ENCODE data around the gene IL1F10.

Gene IL1F10

DNA sequence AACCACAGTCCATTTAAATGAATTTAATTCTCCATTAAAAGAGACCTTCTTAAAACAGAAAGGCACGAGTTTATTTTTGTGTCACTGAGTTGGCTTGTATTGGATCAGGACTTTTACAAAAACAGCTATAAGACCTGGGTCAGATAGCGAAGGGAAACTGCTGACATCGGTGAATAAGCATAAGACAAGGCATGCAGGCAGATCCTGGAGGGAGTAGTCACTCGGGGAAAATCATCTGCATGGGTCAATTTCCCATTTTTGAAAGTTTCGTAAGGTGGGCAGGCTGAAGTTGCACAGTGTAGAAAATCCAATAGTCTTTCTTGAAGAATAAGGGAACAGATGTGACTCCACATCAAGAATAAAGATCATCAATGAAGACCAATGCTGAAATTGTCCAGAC, 28.1 kb upstream of the IL1F10 start:
- H3K27me3 ChIP-seq (ENCODE audit: control insufficient read depth, insufficient read depth, low read length): no peaks in the 10 kb centered on the region
- H3K9ac ChIP-seq (ENCODE audit: low read depth, low read length): no peak overlapping the region
- H3K4me3 ChIP-seq (ENCODE audit: low read depth, low read length): no peak overlapping the region
- no peaks in the 10 kb centered on the region for H3K9me3 ChIP-seq (ENCODE audit: control insufficient read depth, insufficient read depth, low read length)
- no peaks in the 10 kb centered on the region for H3K36me3 ChIP-seq (ENCODE audit: control insufficient read depth, insufficient read depth, low read length)
- no peaks in the 10 kb centered on the region for H3K4me1 ChIP-seq (ENCODE audit: control insufficient read depth, insufficient read depth, low read length)

DNA sequence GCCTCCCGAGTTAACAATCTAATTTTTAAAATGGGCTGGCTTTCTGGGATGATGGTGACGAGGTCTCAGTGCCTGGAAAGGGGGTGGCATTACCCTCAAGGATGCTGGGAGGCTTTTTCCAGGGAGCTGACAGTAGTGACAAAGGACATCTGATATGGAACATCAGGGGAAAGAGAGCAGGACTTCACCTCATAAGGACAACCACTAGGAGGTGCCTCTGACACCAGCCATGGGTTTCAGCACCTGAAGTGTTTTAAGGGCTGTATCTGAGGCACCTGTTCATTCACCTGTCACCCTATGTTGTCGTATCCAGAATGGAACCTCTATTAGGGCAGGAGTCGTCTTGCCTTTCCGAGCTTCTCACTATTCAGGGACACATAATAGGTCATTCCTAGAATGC, 25.9 kb upstream of the IL1F10 start:
- no peaks in the 10 kb centered on the region for H3K27me3 ChIP-seq (ENCODE audit: control insufficient read depth, insufficient read depth, low read length)
- no peaks in the 10 kb centered on the region for H3K4me1 ChIP-seq (ENCODE audit: control insufficient read depth, insufficient read depth, low read length)
- no peak overlapping the region for H3K9ac ChIP-seq (ENCODE audit: low read depth, low read length)
- H3K9me3 ChIP-seq (ENCODE audit: control insufficient read depth, insufficient read depth, low read length): no peaks in the 10 kb centered on the region
- no peak overlapping the region for H3K4me3 ChIP-seq (ENCODE audit: low read depth, low read length)
- H3K36me3 ChIP-seq (ENCODE audit: control insufficient read depth, insufficient read depth, low read length): no peaks in the 10 kb centered on the region

DNA sequence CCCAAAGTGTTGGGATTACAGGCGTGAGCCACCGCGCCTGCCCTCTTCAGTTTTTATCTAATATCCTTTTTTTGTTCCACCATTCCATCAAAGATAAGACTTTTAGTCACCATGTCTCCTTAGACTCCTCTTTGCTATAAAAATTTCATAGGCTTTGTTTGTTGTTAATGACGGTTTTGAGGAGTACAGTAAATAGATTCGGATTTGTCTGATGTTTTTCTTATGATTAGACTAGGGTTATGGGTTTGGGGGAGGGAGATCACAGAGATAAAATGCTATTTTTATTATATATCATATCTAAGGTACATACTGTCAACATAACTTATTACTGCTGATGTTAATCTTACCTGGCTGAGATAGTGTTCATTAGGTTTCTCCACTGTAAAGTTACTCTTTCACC, 21.3 kb upstream of the IL1F10 start:
- no peak overlapping the region for H3K4me3 ChIP-seq (ENCODE audit: low read depth, low read length)
- no peak overlapping the region for H3K9ac ChIP-seq (ENCODE audit: low read depth, low read length)
- peaks cover 2% of the 10 kb centered on the region for H3K9me3 ChIP-seq (ENCODE audit: control insufficient read depth, insufficient read depth, low read length)
- H3K36me3 ChIP-seq (ENCODE audit: control insufficient read depth, insufficient read depth, low read length): no peaks in the 10 kb centered on the region
- H3K27me3 ChIP-seq (ENCODE audit: control insufficient read depth, insufficient read depth, low read length): no peaks in the 10 kb centered on the region
- no peaks in the 10 kb centered on the region for H3K4me1 ChIP-seq (ENCODE audit: control insufficient read depth, insufficient read depth, low read length)

DNA sequence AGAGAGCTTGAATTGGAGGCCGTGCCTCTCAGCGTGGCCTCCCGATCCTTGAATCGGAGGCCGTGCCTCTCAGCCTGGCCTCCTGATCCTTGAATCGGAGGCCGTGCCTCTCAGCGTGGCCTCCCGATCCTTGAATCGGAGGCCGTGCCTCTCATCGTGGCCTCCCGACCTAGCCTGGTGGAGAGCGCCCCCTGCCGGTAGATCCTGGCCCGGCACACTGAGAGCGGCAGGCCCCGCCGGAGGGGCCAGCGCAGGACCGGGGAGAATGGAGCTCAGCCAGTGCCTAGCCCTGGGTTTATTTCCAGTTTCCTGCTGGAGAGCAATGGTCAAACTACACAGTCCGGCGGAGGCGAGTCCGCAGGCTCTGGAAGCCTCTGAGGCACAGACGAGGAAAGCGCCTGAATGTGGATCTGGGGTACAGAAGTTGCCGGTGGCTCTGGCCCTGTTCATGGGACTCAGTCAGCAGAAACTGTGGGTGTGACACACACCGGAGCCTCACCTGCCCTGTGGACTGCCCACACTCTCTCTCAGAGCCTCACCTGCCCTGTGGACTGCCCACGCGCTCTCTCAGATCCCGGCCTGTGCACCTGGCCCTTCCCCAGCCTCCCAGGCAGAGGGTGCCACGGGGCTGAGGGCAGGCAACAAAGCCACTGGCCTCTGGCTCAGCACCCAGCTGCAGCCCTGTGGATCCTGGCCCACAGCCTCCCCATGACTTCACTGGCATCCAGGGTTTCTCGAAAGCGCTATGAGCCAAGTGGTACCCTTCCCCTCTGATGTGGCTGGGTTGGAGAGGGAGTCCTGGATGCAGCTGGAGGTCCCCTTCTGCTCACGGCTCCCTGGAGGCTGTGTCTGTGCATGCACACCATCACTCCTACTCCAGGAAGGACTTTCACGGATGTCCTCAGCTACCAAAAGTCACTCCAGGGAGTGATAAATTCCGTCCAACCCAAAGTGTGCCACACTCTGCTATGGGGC, 16.6 kb upstream of the IL1F10 start:
- no peak overlapping the region for H3K4me3 ChIP-seq (ENCODE audit: low read depth, low read length)
- peaks cover 2% of the 10 kb centered on the region for H3K9me3 ChIP-seq (ENCODE audit: control insufficient read depth, insufficient read depth, low read length)
- no peaks in the 10 kb centered on the region for H3K36me3 ChIP-seq (ENCODE audit: control insufficient read depth, insufficient read depth, low read length)
- no peaks in the 10 kb centered on the region for H3K4me1 ChIP-seq (ENCODE audit: control insufficient read depth, insufficient read depth, low read length)
- no peaks in the 10 kb centered on the region for H3K27me3 ChIP-seq (ENCODE audit: control insufficient read depth, insufficient read depth, low read length)
- H3K9ac ChIP-seq (ENCODE audit: low read depth, low read length): no peak overlapping the region

DNA sequence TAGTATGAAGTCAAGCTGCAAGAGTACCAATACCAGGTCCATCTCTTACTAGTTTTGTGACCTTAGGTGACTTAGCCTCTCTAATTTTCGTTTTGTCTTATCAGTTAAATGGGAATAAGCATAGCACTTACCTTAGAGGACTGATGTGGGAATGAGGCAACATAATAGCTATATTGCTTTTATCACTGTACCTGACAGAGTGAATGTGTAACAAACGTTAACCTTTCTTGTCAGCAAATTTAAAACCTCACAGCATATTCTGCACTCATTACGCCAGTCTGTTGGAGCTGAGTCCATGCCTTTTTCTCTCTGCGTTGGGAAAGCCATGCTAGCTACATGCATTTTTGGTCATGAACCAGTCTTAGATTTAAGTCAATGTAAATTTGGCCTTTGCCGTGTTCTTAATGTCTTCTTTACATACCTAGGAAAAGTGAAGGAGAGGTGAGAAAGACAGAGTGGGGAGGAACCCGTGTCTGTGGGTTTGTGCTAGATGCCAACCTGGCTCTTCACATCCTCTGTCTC, 15.3 kb upstream of the IL1F10 start, which contains the start of gene IL36B:
TSS of gene IL36B (minus strand) at position 472 of the 522 bp plus-strand sequence.
- Histone ChIP-seq H3K36me3 (ENCODE audit: control insufficient read depth, insufficient read depth, low read length) (no peaks in the 10 kb centered on the region), H3K27me3 (ENCODE audit: control insufficient read depth, insufficient read depth, low read length) (no peaks in the 10 kb centered on the region), H3K9ac (ENCODE audit: low read depth, low read length) (no peak within 1 kb of the TSS), H3K4me1 (ENCODE audit: control insufficient read depth, insufficient read depth, low read length) (no peaks in the 10 kb centered on the region), H3K9me3 (ENCODE audit: control insufficient read depth, insufficient read depth, low read length) (peaks cover 2% of the 10 kb centered on the region), H3K4me3 (ENCODE audit: low read depth, low read length) (no peak within 1 kb of the TSS)

DNA sequence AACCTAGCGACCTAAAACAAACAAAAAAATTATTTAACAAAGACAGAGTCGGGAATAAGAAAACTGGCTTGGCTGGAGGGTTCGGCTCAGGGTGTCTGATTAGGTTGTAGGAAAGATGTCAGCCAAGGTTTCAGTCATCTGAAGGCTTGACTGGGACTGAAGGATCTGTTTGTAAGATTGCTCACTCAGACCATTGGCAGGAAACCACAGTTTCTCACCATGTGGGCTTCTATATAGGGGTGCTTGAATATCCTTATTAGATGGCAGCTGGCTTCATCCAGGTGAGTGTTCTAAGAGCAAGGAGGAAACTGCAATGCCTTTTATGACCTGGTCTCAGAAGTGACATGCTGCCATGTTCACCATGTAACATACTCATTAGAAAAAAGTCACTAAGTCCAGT, 14.1 kb upstream of the IL1F10 start:
- Histone ChIP-seq H3K27me3 (ENCODE audit: control insufficient read depth, insufficient read depth, low read length) (peaks cover under 1% of the 10 kb centered on the region), H3K4me1 (ENCODE audit: control insufficient read depth, insufficient read depth, low read length) (no peaks in the 10 kb centered on the region), H3K4me3 (ENCODE audit: low read depth, low read length) (no peak overlapping the region), H3K9ac (ENCODE audit: low read depth, low read length) (no peak overlapping the region), H3K36me3 (ENCODE audit: control insufficient read depth, insufficient read depth, low read length) (no peaks in the 10 kb centered on the region), H3K9me3 (ENCODE audit: control insufficient read depth, insufficient read depth, low read length) (peaks cover 2% of the 10 kb centered on the region)

DNA sequence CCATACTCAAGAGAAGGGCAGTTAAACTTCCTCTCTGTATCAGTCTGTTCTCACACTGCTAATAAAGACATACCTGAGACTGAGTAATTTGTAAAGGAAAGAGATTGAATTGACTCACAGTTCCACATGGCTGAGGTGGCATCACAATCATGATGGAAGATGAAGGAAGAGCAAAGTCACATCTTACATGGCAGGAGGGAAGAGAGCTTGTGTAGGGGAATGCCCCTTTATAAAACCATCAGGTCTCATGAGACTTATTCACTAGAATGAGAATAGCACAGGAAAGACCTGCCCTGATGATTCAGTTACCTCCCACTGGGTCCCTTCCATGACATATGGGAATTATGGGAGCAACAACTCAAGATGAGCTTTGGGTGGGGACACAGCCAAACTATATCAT, 13.7 kb upstream of the IL1F10 start:
- no peaks in the 10 kb centered on the region for H3K36me3 ChIP-seq (ENCODE audit: control insufficient read depth, insufficient read depth, low read length)
- H3K27me3 ChIP-seq (ENCODE audit: control insufficient read depth, insufficient read depth, low read length): peaks cover 2% of the 10 kb centered on the region
- no peak overlapping the region for H3K9ac ChIP-seq (ENCODE audit: low read depth, low read length)
- H3K9me3 ChIP-seq (ENCODE audit: control insufficient read depth, insufficient read depth, low read length): peaks cover 2% of the 10 kb centered on the region
- H3K4me3 ChIP-seq (ENCODE audit: low read depth, low read length): no peak overlapping the region
- H3K4me1 ChIP-seq (ENCODE audit: control insufficient read depth, insufficient read depth, low read length): no peaks in the 10 kb centered on the region

DNA sequence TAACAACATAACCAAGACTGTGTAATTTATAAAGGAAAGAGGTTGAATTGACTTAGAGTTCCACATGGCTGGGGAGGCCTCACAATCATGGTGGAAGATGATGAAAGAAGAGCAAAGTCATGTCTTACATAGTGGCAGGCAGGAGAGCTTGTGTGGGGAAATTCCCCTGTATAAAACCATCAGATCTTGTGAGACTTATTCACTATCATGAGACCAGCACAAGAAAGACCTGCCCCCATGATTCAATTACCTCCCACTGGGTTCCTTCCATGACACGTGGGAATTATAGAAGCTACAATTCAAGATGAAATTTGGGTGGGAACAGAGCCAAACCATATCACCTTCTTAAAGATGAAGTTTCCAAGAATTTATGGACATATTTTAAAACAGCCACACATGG, 11.2 kb upstream of the IL1F10 start:
- no peak overlapping the region for H3K4me3 ChIP-seq (ENCODE audit: low read depth, low read length)
- H3K9me3 ChIP-seq (ENCODE audit: control insufficient read depth, insufficient read depth, low read length): no peaks in the 10 kb centered on the region
- no peaks in the 10 kb centered on the region for H3K4me1 ChIP-seq (ENCODE audit: control insufficient read depth, insufficient read depth, low read length)
- no peaks in the 10 kb centered on the region for H3K36me3 ChIP-seq (ENCODE audit: control insufficient read depth, insufficient read depth, low read length)
- H3K27me3 ChIP-seq (ENCODE audit: control insufficient read depth, insufficient read depth, low read length): peaks cover 11% of the 10 kb centered on the region
- no peak overlapping the region for H3K9ac ChIP-seq (ENCODE audit: low read depth, low read length)

DNA sequence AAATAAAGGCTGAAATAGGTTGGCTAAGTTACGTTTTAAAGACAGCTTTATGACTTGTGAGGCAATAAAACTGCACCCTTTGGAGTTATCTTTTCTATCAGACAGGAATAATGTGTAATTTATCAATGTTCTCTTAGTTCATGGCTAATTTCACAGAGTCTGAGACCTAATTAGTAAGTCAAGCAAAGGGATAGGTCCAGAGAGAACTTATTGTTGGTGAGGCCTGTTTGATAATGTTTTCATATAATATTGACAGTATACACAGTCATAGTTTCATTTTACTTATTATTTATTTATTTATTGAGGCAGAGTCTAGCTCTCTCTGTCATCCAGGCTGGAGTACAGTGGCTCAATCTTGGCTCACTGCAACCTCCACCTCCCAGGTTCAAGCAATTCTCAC, 10.7 kb upstream of the IL1F10 start:
- no peak overlapping the region for H3K9ac ChIP-seq (ENCODE audit: low read depth, low read length)
- H3K36me3 ChIP-seq (ENCODE audit: control insufficient read depth, insufficient read depth, low read length): no peaks in the 10 kb centered on the region
- peaks cover 12% of the 10 kb centered on the region for H3K27me3 ChIP-seq (ENCODE audit: control insufficient read depth, insufficient read depth, low read length)
- no peak overlapping the region for H3K4me3 ChIP-seq (ENCODE audit: low read depth, low read length)
- H3K4me1 ChIP-seq (ENCODE audit: control insufficient read depth, insufficient read depth, low read length): no peaks in the 10 kb centered on the region
- H3K9me3 ChIP-seq (ENCODE audit: control insufficient read depth, insufficient read depth, low read length): no peaks in the 10 kb centered on the region

DNA sequence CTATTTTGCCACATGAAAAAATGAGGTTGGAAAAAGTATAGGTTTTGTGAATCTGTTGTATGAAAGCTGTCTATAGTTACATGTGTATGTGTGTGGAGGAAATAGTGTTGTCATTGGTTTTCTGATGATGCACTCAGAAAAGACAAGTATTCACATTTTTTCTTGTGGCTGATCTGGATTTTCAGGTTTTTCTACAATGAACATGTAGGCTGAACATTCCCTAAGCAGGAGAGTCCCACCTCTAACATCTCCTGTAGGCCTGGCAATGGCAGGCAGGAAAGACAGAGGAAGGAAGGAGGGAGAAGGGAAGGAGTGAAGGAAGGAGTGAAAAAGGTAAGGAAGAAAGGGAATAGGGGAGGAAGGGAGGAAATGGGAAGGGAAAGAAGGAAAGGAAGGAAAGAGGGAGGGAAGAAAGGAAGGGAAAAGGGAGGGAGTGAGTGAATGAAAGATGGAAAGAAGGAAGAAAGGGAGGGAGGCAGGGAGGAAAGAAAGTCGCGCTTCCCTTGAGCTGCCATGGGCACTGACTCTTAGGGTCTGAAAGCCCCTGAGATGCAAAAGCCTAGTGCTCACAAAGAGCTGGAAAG, 9.3 kb upstream of the IL1F10 start:
- no peak overlapping the region for H3K4me3 ChIP-seq (ENCODE audit: low read depth, low read length)
- H3K9me3 ChIP-seq (ENCODE audit: control insufficient read depth, insufficient read depth, low read length): no peaks in the 10 kb centered on the region
- H3K9ac ChIP-seq (ENCODE audit: low read depth, low read length): no peak overlapping the region
- no peaks in the 10 kb centered on the region for H3K4me1 ChIP-seq (ENCODE audit: control insufficient read depth, insufficient read depth, low read length)
- peaks cover 13% of the 10 kb centered on the region for H3K27me3 ChIP-seq (ENCODE audit: control insufficient read depth, insufficient read depth, low read length)
- H3K36me3 ChIP-seq (ENCODE audit: control insufficient read depth, insufficient read depth, low read length): no peaks in the 10 kb centered on the region

DNA sequence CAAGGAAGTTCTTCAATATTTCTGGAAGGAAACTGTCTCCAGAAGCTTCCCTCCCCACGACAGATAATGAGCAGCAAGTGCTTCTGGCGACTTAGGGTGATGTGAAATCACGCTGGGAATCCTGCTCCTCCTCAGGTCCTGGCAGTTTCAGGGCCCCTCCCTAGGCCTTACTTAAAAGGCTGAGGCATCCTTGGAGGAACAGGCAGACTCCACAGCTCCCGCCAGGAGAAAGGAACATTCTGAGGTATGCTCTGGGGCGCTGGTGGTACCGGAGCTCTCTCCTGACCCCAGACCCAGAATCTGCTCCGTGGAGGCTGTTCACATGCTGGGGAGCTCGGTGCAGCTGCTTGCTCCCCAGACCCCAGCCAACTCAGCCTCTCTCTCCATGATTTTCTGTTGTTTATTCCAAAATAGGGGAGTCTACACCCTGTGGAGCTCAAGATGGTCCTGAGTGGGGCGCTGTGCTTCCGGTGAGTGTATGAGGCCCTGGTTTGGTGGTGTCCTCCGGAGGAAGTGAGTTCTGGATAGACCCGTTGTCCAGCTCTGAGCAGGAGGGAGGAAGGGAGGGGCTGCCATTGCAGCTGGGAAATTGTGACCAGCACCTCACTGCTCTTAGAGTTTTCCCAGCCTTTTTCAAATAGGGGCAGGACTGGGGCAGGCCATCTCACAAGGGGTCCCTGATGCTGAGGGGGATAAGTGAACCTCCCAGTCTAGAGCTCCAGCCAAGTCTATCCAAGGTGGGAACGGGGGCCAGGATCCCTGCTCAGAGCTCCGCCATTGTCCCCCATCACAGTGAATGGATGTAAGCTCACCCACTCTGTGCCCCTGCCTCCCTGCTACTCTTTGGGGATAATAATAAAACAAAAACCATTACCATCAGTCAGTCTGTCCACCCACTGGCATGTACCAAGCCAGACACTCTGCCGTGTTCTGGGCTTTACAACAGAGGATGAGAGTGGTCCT, 8.5 kb upstream of the IL1F10 start, which contains the start of gene IL36RN:
TSS of gene IL36RN (plus strand) at position 201 of the 963 bp plus-strand sequence. CDS start at position 442, 241 bp downstream.
- Histone ChIP-seq H3K27me3 (ENCODE audit: control insufficient read depth, insufficient read depth, low read length) (peaks cover 15% of the 10 kb centered on the region), H3K9ac (ENCODE audit: low read depth, low read length) (no peak within 1 kb of the TSS), H3K36me3 (ENCODE audit: control insufficient read depth, insufficient read depth, low read length) (no peaks in the 10 kb centered on the region), H3K4me1 (ENCODE audit: control insufficient read depth, insufficient read depth, low read length) (no peaks in the 10 kb centered on the region), H3K4me3 (ENCODE audit: low read depth, low read length) (no peak within 1 kb of the TSS), H3K9me3 (ENCODE audit: control insufficient read depth, insufficient read depth, low read length) (no peaks in the 10 kb centered on the region)

All from iPS-15b (cell line).